ENCODE results near the gene SPHKAP.
"Not testable (repeated sequence)": the region's sequence is repeated elsewhere in the genome, so short reads cannot be mapped to it uniquely, and the experiment has no call there.

Gene SPHKAP

DNA sequence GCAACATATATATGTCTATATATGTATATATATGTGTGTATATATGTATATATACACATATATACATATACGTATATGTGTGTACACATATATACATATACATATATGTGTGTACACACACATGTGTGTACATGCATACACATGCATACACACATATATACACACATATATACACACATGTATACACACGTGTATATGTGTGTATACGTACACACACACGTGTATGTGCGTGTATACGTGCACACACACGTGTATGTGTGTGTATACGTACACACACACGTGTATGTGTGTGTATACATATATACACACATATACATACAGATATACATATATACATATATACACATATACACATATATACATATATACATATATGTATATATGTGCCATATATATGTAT, 89.4 kb downstream of the SPHKAP start:
- no peak for DNase-seq

DNA sequence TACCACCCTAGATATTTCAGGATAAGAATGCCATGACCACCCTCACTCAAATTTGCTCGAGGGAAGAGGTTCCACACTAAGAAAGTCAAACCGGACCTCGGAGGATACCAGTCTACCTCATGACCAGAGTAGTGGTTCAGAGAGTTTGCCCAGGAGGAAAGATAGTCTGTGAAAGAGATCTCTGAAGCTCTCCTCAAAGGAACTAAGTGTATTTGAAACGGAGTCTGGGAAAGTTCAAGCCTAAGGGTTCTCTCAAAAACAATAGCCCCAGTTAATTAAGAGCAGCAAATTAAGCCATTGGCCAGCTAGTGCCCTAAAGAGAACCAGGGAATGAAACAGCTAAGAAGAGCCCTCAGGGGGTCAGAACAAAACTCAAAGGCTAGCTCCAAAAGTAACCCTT, 94.9 kb downstream of the SPHKAP start:
- DNase-seq: no peak

DNA sequence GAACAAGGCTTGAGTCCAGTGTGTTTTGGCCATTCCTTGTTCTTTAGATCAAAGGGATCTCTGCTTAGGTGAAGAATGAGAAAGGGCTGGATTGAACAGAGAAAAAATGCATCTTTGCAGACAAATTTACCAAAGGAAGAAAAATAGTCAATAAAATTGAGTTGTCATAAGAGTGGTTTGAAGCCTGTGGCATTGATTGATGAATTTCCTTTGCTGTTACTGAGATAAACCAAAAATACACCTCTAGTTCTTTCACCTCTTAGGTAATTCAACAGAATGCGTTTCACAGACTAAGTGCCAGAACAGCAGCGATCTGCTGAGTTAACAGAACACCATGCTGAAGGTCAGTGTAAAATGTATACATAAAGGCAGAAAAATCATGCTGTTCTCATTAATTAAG, 96.8 kb downstream of the SPHKAP start:
- DNase-seq: no peak

DNA sequence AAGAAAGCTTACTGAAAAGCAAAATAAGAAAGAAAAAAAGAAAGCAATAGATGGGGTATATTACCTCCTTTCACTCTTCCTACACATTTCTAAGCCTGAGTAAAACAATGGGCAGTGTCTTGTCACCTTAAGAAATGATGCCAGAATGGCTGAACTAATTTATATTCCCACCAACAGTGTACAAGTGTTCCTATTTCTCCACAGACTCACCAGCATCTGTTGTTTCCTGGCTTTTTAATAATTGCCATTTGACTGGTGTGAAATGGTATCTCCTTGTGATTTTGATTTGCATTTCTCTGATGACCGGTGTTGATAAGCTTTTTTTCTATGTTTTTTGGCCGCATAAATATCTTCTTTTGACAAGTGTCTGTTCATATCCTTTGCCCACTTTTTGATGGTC, 98.4 kb downstream of the SPHKAP start:
- DNase-seq: no peak

DNA sequence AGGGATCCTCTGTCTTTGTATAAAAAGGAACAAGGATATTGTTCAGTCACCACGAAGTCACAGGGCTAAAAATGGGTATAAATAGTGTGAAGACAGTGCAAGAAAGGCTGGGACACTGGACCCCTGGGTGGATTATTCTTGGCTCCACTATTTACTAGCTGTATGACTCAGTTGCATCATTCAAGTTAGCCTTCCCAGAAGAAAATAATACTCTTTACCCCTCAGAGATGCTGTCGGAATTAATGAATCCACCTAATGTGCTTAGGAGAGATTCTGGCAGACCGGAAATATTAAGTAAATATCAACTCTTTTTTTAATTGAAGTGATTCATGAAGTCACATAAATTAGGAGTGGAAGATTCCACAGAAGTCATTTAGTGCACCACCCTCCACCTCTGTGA, 98.9 kb downstream of the SPHKAP start:
- no peak for DNase-seq

DNA sequence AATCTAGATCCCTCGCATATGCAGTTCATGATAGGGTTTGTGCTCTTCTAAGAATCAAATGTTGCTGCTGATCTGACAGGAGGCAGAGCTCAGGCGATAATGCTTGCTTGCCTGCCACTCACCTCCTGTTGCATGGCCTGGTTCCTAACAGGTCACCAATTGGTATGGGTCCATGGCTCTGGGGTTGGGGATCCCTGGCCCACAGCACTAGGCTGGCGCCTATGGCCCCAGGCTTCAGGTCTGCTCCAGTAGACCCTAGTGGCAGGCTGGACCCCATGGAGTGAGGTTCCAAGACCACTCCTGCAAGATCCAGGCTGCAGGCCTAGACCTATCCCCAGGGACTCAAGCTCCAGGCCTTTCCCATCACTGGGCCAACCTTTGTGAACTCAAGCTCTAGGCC, 102.3 kb downstream of the SPHKAP start:
- DNase-seq: no peak

DNA sequence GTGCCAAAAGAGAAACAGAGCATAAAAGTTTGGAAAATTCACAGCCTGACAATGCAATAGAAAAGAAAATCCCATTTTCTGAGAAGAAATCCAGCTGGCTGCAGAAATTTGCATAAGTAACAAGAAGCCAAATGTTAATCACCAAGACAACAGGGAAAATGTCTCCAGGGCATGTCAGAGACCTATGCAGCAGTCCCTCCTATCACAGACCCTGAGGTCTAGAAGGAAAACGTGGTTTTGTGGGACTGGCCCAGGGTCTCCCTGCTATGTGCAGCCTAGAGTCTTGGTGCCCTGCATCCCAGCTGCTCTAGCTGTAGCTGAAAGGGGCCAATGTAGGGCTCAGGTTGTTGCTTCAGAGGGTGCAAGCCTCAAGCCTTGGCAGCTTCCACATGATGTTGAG, 104.8 kb downstream of the SPHKAP start:
- DNase-seq: not testable (repeated sequence)

DNA sequence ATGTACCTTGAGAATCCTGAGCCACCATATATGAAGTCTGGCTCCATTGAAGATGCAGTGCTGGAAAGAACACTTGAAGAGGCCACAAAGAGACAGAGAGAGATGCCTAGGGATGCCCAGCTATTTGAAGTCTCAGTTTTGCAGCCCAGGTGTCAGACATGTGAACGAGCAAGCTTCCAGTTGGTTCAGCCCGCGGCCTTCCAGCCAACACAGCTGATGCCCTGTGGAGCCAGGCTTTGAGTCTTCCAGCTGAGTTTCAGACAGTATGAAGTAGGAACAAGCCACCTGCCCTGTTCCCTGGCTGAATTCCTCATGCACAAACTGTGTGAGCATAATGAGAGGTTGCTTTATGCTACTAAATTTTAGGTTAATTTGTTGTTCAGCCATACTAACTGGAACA, 108.8 kb downstream of the SPHKAP start:
- no peak for DNase-seq

DNA sequence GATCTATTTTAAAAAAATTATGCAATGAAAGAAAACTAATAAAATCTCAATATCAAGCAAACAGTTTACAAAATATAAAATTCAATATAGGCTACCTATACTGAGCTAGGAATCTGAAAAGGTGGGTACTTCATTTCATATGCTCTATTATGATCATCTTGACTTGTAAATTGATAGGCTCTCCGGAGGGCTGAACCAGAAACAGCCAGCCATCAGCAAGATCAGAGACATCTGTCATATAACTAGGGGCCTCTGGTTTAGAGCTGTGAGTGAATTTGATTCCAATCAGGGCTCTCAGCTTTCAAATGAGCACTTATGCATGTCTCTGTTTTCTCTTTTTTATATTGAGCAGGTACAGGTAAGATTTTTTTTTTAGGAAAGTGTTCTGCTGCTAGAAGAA, 114.2 kb downstream of the SPHKAP start:
- no peak for DNase-seq

DNA sequence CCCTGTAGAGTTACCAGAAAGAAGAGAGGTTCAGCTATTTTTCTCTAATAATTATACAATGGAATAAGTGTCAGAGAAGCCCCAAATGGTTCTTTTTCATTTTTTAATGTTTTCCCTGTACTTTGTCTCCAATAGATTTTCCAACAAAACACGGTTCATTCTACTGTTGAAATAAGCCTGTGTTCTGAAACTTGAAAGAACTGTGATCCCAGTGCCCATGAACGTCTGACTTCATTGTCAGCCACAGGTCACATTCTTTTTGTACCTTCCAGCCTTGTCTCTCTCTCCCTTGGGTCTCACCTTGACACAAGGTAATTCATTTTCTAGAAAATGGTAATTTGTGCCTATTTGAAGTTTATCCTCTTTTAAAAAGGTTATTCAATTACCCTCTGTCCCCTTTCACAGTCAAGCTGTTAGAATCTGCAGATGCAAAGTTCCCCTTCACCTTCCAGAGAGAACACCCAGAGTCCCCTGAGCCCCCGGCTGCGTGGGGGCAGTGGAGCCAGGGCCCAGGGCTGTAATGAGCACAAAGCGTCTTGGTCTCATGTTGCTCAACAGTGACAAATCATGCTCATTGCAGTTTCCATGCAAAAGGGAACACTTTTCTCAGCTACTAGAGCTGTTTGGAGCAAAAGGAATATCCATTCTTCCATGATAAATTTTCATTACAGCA, 115.2 kb downstream of the SPHKAP start:
- no peak for DNase-seq

DNA sequence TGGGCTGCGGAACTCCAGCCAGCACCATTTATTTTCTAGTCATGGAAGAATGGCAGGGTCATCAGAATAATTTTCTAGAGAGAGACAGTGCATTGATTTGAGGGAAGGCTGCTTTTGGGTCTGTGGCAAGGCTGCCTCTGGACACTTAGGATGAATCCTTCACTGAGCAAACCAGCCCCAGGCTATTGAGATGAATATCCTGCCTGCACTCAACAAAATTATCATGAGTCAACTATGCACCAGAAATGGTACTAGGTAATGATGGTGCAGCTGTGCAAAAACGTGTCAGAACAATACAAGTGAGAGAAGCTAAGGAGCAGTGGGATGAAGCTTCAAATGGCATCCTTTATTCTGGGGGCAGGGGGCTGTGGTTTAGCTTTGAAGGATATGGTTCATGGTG, 115.8 kb downstream of the SPHKAP start:
- no peak for DNase-seq

DNA sequence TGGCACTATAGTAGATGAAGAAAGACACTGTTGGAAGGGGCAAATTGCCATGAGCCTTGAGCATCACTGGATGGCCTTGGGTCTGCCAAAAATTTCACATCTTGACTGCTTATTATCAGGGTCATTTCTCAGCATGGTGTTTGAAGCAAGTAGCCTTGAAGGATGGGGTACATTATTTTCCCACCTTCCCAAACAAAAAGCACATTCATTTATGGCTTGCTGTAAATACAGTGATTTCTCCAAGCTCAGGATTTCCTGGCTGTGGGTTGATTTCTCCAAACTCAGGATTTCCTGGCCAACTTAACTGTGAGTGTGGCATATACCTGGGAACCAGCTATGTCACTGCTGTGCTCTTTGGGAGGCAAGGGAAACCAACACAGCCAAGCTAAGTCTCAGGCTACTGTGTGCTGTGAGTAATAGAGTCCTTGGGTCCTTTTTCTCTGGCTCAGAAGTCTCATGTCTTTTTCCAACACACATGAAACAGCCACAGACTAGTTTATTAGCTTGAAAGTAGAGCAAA, 116.6 kb downstream of the SPHKAP start:
- no peak for DNase-seq

DNA sequence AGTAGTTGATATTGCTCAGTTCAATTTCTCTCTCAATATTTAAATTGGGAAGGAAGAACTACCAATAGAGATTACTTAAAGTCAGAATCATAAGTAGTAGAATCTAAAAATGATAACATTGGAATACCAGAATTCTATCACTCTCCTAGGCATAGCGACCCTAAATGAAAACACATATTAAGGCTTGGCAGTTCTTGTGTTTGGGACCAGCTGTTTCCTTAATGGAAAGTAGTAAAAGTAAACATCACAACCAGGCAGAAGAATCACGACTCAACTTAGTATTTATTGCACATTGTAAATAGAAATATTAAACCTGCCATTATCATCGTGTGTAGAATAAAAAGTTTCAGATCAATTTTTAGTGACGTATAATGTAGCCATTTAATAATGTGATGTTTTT, 117.5 kb downstream of the SPHKAP start:
- DNase-seq: no peak

DNA sequence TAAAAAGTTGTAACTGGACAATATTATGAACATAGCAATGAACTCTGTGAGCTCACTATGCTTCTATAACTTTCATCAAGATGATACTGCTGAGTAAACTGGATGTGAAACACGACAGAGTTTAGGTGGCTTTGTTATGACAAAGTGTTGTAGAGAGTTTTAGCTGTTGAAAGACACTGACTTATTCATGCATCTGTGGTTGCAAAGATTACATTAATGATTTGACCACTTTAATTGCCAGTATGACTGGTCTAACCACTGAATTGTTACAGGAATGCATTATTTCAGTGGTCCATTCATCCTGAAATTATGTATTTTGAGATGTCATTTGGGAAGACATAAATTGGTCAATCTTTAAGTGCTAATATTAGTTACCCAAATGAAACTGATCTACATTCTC, 117.9 kb downstream of the SPHKAP start:
- DNase-seq: no peak

DNA sequence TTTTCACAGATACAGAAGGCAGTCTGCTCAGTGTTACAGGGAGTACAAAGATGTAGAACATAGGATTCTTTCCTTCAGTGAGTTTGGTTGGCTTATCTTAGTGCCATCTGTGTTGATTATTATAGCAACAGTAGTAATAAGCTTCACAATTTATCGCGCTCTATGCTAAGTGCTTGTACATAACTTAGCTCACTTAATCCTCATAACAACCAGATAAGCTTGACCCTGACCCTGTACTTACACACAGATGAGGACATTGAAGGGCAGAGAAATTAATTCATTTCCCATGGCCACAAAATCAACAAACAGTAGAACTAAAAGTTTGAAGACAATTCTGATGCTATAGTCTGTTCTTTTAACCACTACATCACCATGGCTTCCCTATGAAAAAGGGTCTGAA, 121.8 kb downstream of the SPHKAP start:
- no peak for DNase-seq

DNA sequence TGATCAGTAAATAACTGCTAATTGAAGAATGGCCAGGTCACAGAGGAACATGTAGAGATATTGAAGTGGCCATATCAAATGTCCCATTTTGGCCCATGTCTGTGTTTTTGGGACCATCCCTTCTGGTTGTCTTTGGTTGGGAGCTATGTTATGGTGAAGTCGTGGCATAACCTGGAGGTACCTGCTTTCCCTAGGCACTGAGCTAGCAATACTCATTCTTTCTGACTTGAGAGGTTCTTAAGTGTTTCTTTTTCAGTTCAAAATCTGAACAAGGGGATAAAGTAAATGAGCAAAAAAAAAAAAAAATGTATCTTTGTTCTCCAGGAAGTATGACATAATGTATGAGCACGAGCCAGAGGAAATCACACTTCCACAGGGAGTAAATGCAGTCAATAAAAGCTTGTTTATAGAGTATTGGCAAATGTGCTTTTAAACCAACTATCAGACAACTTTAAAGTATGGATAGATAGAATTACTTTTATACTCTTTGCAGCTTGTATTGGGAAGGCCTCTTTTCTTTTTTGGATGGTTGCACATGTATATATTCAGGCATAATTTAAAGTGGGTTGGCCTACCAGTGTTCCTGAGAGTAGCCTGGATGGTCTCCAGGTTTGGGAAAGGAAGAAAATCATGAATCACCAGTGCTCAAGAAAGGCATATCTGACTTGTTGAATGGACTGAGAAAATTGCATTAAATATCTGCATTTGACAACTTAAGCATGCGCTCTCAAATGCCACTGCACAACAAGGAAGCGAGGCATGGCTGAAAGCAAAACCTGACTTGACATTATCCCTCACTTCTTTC, 125.0 kb downstream of the SPHKAP start:
- no peak for DNase-seq

DNA sequence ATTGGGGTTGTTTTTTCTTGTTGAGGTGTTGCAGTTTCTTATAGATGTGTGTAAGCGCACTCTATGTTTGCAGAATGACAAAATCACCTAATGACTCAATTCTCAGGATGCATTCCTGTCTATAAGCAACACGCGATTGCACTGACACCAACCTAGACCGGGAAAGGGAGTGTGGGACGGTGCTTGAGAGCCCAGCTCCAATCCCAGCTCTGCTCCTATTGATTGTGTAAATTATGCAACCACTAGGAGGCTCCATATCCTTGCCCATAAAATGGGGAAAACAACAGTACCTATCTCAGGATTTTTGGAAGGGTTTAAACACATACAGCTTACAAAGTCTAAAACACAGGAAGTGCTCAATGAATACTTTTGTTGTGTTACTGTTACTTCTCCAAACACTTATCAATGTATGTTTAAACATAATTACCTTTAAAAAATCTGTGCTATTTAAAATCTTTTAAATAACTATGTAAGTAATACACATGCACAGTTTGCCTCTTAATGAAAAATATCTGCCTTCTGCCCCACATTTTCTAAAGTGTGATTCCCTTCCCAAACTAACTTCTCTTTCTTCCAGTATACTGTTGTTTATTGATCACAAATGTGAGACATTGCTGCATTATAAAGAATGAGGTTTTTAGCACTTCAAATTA, 132.5 kb downstream of the SPHKAP start:
- DNase-seq: no peak

DNA sequence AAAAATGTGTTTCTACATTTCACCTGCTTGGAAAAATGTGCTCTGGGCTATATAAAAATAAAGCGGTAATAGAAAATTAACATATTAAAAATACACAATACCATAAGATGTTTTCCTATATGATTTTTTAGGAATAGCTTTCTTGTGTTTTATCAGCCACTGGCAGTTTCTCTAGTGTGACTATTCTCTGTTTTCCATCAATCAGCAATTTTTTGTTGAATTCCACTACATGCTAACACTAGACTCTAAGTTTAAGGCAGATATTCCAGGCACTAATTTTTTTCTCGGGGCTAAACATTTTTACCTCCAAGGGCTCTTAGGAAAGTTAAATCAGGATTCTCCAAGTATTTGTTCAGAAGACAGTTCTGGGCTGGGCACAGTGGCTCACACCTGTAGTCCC, 140.5 kb downstream of the SPHKAP start:
- DNase-seq: no peak

DNA sequence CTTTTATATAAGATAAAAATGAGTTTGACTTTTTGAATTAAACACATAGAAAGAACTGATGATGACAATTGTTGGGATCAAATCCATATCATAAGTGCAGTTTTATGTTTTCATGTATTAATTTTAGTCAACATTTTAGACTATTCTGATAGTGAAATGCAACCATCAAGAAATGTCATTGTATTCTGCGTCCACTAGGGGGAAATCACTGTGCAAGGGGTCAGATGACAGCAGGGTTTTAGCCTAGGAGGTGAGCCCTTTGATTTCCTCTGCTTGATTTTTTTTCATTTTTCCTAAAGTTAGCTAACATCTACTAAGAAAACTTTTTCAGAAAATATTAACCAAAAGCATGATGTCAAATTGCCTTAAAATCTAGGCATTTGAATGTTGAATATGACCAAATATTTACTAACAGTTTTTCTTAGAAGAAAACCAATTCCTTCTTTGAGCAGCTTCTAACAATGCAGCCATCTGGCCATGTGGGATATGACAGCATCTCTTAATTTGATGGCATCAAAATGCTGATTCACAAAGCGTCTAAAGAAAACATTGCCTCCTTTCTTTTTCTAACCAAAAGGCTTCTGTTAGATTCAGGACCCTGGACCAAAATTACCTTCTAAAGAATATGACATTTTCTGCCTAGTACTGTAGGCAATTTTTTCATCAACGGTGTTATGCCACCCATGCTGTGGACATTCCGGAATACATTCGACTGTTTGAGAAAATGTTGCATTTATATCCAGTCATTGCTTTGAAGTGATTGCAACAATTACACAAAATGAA, 141.5 kb downstream of the SPHKAP start:
- no peak for DNase-seq

DNA sequence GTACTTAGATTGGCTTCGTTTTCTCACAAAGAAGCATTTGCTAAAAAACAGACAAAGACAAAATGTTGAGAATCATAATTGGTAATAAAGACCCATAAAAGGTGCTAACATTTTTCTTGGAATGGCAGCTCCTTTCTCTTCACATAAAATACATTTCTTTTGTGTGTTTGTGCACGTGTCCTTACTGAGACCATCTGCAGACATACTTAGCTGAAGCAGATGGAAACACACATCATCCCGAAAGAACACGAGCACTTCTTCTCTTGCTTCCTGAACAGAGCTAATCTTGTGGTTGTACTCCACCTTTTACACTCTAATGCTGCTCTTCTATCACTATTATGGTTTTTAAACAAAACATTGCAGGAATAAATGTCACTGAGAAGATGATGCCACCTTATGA, 142.5 kb downstream of the SPHKAP start:
- no peak for DNase-seq

DNA sequence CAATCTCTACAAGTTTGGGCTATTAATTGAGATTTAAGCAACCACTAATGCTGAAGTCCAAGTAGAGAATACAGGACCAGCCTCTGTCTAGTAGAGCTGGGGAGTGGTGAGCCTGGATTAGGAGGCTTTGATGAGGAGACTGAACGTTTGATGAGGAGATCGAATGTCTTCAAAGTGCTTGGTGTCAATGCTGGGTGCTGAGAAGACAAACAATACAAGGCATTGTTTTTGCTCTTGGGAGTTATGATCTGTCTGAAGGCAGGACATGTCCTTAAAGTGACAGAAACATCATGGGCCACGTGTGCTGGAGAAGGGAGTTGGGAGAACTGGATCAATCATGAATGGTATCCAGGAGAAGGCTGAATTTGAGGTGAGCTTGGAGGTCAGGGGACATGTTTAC, 143.6 kb downstream of the SPHKAP start:
- DNase-seq: no peak

DNA sequence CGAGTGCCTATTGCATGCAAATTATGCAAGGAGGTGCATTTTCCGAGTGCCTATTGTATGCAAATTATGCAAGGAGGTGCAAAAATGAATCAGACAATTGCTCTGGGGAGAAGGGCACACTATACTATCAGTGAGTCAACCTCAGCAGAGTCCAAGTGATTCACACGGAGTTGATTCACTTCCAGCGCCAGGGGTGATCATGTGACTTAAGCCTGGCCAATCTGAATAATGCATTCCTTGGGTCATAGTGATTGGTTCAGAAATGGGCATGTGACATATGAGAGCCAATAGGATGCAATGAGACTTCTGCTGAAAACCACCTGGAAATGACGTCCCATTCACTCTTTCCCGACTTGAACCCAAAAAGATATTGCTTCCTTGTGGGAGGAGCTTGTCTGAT, 157.9 kb downstream of the SPHKAP start:
- DNase-seq: no peak

DNA sequence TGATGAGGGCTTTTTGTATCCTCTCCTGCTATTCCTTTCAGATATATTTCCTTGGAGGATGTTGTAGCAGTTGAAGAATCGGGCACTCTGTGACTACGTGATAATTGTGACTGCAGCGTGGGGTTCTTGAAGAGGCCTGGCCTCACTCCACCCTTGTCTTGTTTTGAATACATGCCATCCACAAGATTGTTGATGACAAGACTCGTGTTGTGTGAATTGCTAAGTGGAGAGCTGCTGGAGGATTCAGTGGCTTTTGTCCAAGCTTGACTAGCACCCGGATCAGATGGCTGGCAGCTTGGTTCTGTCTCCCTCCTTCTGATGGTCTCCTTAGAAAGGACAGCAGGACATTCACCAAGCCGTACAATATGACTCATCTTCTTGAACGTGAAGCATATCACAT, 163.2 kb downstream of the SPHKAP start:
- DNase-seq: no peak

Data from effector CD4-positive, alpha-beta T cell (primary cell).